H1 (cell line): ENCODE measurements around the gene SRR. TPM values are rescaled to one million over a fixed set of nuclear protein-coding genes. Genes with fewer than 3 reads are reported as not detected.

Experiments used
- CTCF ChIA-PET: fragments of 300-600 bp; sonication (Branson Sonifier 250); formaldehyde crosslinking; loops from one replicate; lab custom pipeline; 2021; ENCODE audit not compliant: partially characterized antibody; lab: Charles Lee
- POLR2A ChIA-PET: fragments of 300-600 bp; sonication (Branson Sonifier 250); formaldehyde crosslinking; loops from one replicate; lab custom pipeline; 2021; ENCODE audit warnings: inconsistent platforms; ENCODE audit not compliant: partially characterized antibody; lab: Charles Lee
- DNase-seq, 2 experiments: peaks; one replicate each; pipeline versions ENCODE4 v3.0.0 to v3.0.0-alpha.2; 2010 to 2022; ENCODE audit warnings: low spot score in 2 of 2, low read depth in 1 of 2, mixed read lengths in 1 of 2
- FAIRE-seq: peaks from 2 replicates; lab custom pipeline; 2011; peaks lifted over from hg19 to GRCh38; lab: Jason Lieb, UNC
- H2AFZ ChIP-seq: 2 replicates; pipeline ENCODE4 v1.8.1; 2012; ENCODE audit warnings: low read length, inconsistent platforms
- H2AK5ac ChIP-seq: 2 replicates; pipeline ENCODE4 v1.6.1; 2013; ENCODE audit warnings: low read depth, low read length
- H2BK120ac ChIP-seq: replicated peaks from 2 replicates; pipeline ENCODE3; 2013; ENCODE audit warnings: low read depth, low read length, inconsistent platforms
- H2BK12ac ChIP-seq: 2 replicates; pipeline ENCODE4 v1.6.1; 2013; ENCODE audit warnings: low read depth, low read length
- H2BK15ac ChIP-seq: 2 replicates; pipeline ENCODE4 v1.6.1; 2013; ENCODE audit warnings: low read length
- H2BK20ac ChIP-seq: 2 replicates; pipeline ENCODE4 v1.6.1; 2013; ENCODE audit warnings: low read length
- H2BK5ac ChIP-seq: 2 replicates; pipeline ENCODE4 v1.6.1; 2013; ENCODE audit warnings: low read depth, low read length
- H3K14ac ChIP-seq: 2 replicates; pipeline ENCODE4 v1.6.1; 2013; ENCODE audit warnings: inconsistent platforms; ENCODE audit not compliant: insufficient read length
- H3K18ac ChIP-seq: 2 replicates; pipeline ENCODE4 v1.6.1; 2013; ENCODE audit warnings: low read length; ENCODE audit errors: extremely low read depth
- H3K23ac ChIP-seq: 2 replicates; pipeline ENCODE4 v1.6.1; 2013; ENCODE audit warnings: inconsistent platforms; ENCODE audit not compliant: insufficient read length
- H3K23me2 ChIP-seq: 2 replicates; pipeline ENCODE4 v1.6.1; 2013; ENCODE audit warnings: low read depth, low read length
- H3K27ac ChIP-seq: 2 replicates; pipeline ENCODE4 v1.6.1; 2011; ENCODE audit warnings: low read depth, low read length, inconsistent platforms
- H3K27me3 ChIP-seq, 4 experiments: replicated peaks in 1 of 4; 1 replicate in 1 of 4; 2 replicates in 3 of 4; pipeline versions ENCODE4 v1.6.1 to v1.8.1; 2011 to 2013; ENCODE audit warnings: low read length in 3 of 4, mild to moderate bottlenecking in 3 of 4, inconsistent platforms in 2 of 4, mixed read lengths in 2 of 4, moderate library complexity in 1 of 4; ENCODE audit not compliant: control insufficient read depth in 3 of 4, insufficient read depth in 3 of 4; ENCODE audit errors: extremely low read depth in 1 of 4
- H3K36me3 ChIP-seq, 4 experiments: 2 replicates each; pipeline versions ENCODE4 v1.6.1 to v1.8.1; 2011 to 2013; ENCODE audit warnings: mild to moderate bottlenecking in 4 of 4, low read length in 3 of 4, moderate library complexity in 2 of 4, control low read depth in 1 of 4, inconsistent platforms in 1 of 4; ENCODE audit not compliant: insufficient read depth in 4 of 4, control insufficient read depth in 2 of 4
- H3K4ac ChIP-seq: replicated peaks from 2 replicates; pipeline ENCODE3; 2013; ENCODE audit warnings: low read length, low read depth, mixed read lengths, inconsistent platforms; ENCODE audit not compliant: insufficient read length
- H3K4me1 ChIP-seq, 4 experiments: replicated peaks in 1 of 4; 1 replicate in 1 of 4; 2 replicates in 3 of 4; pipeline versions ENCODE4 v1.6.1 to v1.8.1; 2011 to 2013; ENCODE audit warnings: low read length in 3 of 4, inconsistent platforms in 2 of 4, mixed read lengths in 1 of 4; ENCODE audit not compliant: insufficient read depth in 4 of 4, control insufficient read depth in 3 of 4
- H3K4me2 ChIP-seq, 2 experiments: 2 replicates each; pipeline versions ENCODE4 v1.6.1 to v1.8.1; 2011 to 2013; ENCODE audit warnings: low read depth in 2 of 2, low read length in 2 of 2, control low read depth in 1 of 2, inconsistent platforms in 1 of 2, mild to moderate bottlenecking in 1 of 2; ENCODE audit not compliant: insufficient read depth in 1 of 2
- H3K4me3 ChIP-seq, 4 experiments: fragments of 200-600, 300-600 bp in 1 of 4; sonication (generic), shearing (Covaris generic), sonication (Bioruptor Twin) in 1 of 4; 2 replicates each; pipeline versions ENCODE4 v1.5.1 to v1.8.1; 2011 to 2016; ENCODE audit warnings: low read length in 4 of 4, low read depth in 3 of 4, control low read depth in 2 of 4, inconsistent platforms in 2 of 4, mild to moderate bottlenecking in 2 of 4, mixed read lengths in 1 of 4, moderate library complexity in 1 of 4; ENCODE audit not compliant: insufficient read depth in 2 of 4; ENCODE audit errors: extremely low read depth in 1 of 4
- H3K56ac ChIP-seq: replicated peaks from 2 replicates; pipeline ENCODE3; 2013; ENCODE audit warnings: low read depth, mild to moderate bottlenecking, mixed read lengths, low read length, inconsistent platforms; ENCODE audit not compliant: insufficient read length
- H3K79me1 ChIP-seq: 2 replicates; pipeline ENCODE4 v1.6.1; 2013; ENCODE audit warnings: low read depth, low read length, control low read depth
- H3K79me2 ChIP-seq, 2 experiments: 2 replicates each; pipeline versions ENCODE4 v1.6.1 to v1.8.1; 2012 to 2013; ENCODE audit warnings: low read length in 2 of 2, mild to moderate bottlenecking in 2 of 2, inconsistent platforms in 1 of 2; ENCODE audit not compliant: insufficient read depth in 2 of 2, control insufficient read depth in 1 of 2
- H3K9ac ChIP-seq, 4 experiments: replicated peaks in 1 of 4; 1 replicate in 1 of 4; 2 replicates in 3 of 4; pipeline versions ENCODE4 v1.6.1 to v1.8.1; 2011 to 2013; ENCODE audit warnings: low read depth in 3 of 4, low read length in 3 of 4, control low read depth in 2 of 4, mild to moderate bottlenecking in 2 of 4, moderate library complexity in 2 of 4, inconsistent platforms in 1 of 4; ENCODE audit errors: extremely low read depth in 1 of 4
- H3K9me3 ChIP-seq, 2 experiments: 2 replicates each; pipeline versions ENCODE4 v1.6.1 to v1.8.1; 2012 to 2013; ENCODE audit warnings: mild to moderate bottlenecking in 2 of 2, moderate library complexity in 2 of 2, control low read depth in 1 of 2, inconsistent platforms in 1 of 2, low read depth in 1 of 2, low read length in 1 of 2, mixed read lengths in 1 of 2; ENCODE audit not compliant: insufficient read depth in 2 of 2
- H4K20me1 ChIP-seq, 2 experiments: replicated peaks in 1 of 2; 2 replicates each; pipeline versions ENCODE3 to v1.8.1; 2011 to 2013; ENCODE audit warnings: inconsistent platforms in 2 of 2, low read length in 2 of 2, mild to moderate bottlenecking in 1 of 2; ENCODE audit not compliant: insufficient read depth in 2 of 2, control insufficient read depth in 1 of 2
- H4K5ac ChIP-seq: 2 replicates; pipeline ENCODE4 v1.6.1; 2013; ENCODE audit warnings: low read length, low read depth, mixed read lengths, inconsistent platforms; ENCODE audit not compliant: insufficient read length
- H4K8ac ChIP-seq: 2 replicates; pipeline ENCODE4 v1.8.0; 2013; ENCODE audit warnings: mild to moderate bottlenecking, moderate library complexity, low read length, inconsistent platforms; ENCODE audit not compliant: insufficient read depth; ENCODE audit errors: extremely low read depth
- H4K91ac ChIP-seq: replicated peaks from 2 replicates; pipeline ENCODE3; 2013; ENCODE audit warnings: low read length, mixed read lengths, inconsistent platforms; ENCODE audit not compliant: insufficient read length
- BACH1 ChIP-seq: IDR thresholded peaks from 2 replicates; pipeline ENCODE4 v1.6.1; 2012; ENCODE audit warnings: low read length, improper control_type of control experiment
- CREB1 ChIP-seq: IDR thresholded peaks from 2 replicates; pipeline ENCODE4 v1.6.1; 2012; ENCODE audit warnings: inconsistent platforms
- CTCF ChIP-seq, 3 experiments: IDR thresholded peaks; 1 replicate in 2 of 3; 2 replicates in 1 of 3; pipeline versions ENCODE4 v1.5.1 to v1.6.1; 2011; ENCODE audit warnings: low read length in 3 of 3, mild to moderate bottlenecking in 3 of 3, inconsistent platforms in 2 of 3, low read depth in 1 of 3, moderate library complexity in 1 of 3; ENCODE audit not compliant: insufficient read depth in 1 of 3; ENCODE audit errors: control extremely low read depth in 1 of 3
- EZH2 ChIP-seq: fragments of 200-600 bp; sonication (generic); IDR thresholded peaks from 2 replicates; pipeline ENCODE4 v1.7.1; 2012; ENCODE audit warnings: low read depth, mild to moderate bottlenecking, moderate library complexity, low read length, inconsistent platforms; ENCODE audit not compliant: severe bottlenecking
- JUN ChIP-seq: IDR thresholded peaks from 2 replicates; pipeline ENCODE4 v1.6.1; 2011; ENCODE audit warnings: low read depth, mild to moderate bottlenecking, improper control_type of control experiment, low read length
- MAFK ChIP-seq: IDR thresholded peaks from 2 replicates; pipeline ENCODE4 v1.6.1; 2012; ENCODE audit warnings: low read depth, mild to moderate bottlenecking, improper control_type of control experiment, low read length
- SP1 ChIP-seq: IDR thresholded peaks from 2 replicates; pipeline ENCODE4 v1.6.1; 2011; ENCODE audit warnings: low read depth, low read length
- SP4 ChIP-seq: IDR thresholded peaks from 2 replicates; pipeline ENCODE4 v1.6.1; 2012; ENCODE audit warnings: low read length, inconsistent platforms
- SUZ12 ChIP-seq: fragments of 200-600 bp; sonication (generic); IDR thresholded peaks from 2 replicates; pipeline ENCODE4 v1.6.1; 2012; ENCODE audit warnings: mild to moderate bottlenecking, inconsistent platforms, low read length, moderate library complexity, mixed read lengths
- TCF12 ChIP-seq: IDR thresholded peaks from 2 replicates; pipeline ENCODE4 v1.6.1; 2011; ENCODE audit warnings: low read depth, mild to moderate bottlenecking, low read length
- WGBS, 2 experiments: shearing (Covaris generic) in 1 of 2; methylation state at CpG; one replicate each; pipeline versions ENCODE4 v1.1.6 to v1.1.7; 2013 to 2015; ENCODE audit warnings: low lambda C conversion rate in 2 of 2, mixed read lengths in 2 of 2, inconsistent platforms in 1 of 2, low coverage in 1 of 2, missing lambda C conversion rate in 1 of 2; ENCODE audit not compliant: insufficient replicate concordance in 2 of 2, insufficient coverage in 1 of 2, insufficient read length in 1 of 2; ENCODE audit errors: extremely low coverage in 1 of 2, missing lambda C conversion rate in 1 of 2; 5-methylcytosine and 5-hydroxymethylcytosine counted together
- polyA plus RNA-seq, 7 experiments: library from polyadenylated mRNA; depleted of rRNA in 3 of 7; stranded (reverse) in 5 of 7; unstranded in 2 of 7; fragments of >200 nt in 5 of 7; fragments of 200-250 nt in 2 of 7; gene quantifications; 1 replicate in 5 of 7; 2 replicates in 1 of 7; 4 replicates in 1 of 7; pipeline versions ENCODE4 v1.2.1 to v1.2.3, GENCODE V29; 2011 to 2013; ENCODE audit warnings: missing spikeins in 2 of 7, mixed read lengths in 2 of 7
- total RNA-seq: library from RNA; stranded (reverse); fragmentation: NEBNext Ultra II Directional; extraction: Animal tissue kit (Norgen Biotek cat#: 25700); gene quantifications from 2 replicates; pipeline ENCODE4 v1.2.1, GENCODE V29; 2021
- TF ChIP-seq, protein P1 (sequence below): IDR thresholded peaks from 2 replicates; pipeline ENCODE4 v1.6.1; 2012; ENCODE audit warnings: inconsistent platforms

Gene SRR
- total and polyA plus RNA-seq, 2 of the 8 experiments (the other 6 are each of a cell fraction or from before 2014, with no cell fraction given) = 3.6 to 4.5 TPM

GRCh38 chr17:2344528-2344927, 40.8 kb downstream of the SRR start:
- POLR2A ChIA-PET = interaction anchor here (1.0 kb wide), 1 partner anchor 9 kb away, joined by 5 read pairs; the partner anchor contains the start of gene TSR1
- Histone ChIP-seq H2BK5ac (no peak overlapping the region), H2BK12ac (no peak overlapping the region), H3K14ac (no peak overlapping the region), H3K23me2 (0 out of 2 replicates have a peak, but pooled peaks cover 6% of the 10 kb centered on the region), H3K27ac (no peak overlapping the region), H4K20me1 (no peaks in the 10 kb centered on the region), H3K4me2 (no peak overlapping the region), H3K4ac (no peak overlapping the region), H3K27me3 (no peaks in the 10 kb centered on the region), H3K18ac (no peak overlapping the region), H2BK15ac (no peak overlapping the region), H4K8ac (no peak overlapping the region), H3K79me2 (peaks cover 0 to 4% of the 10 kb centered on the region in 2 experiments; a peak in 1 of 4 replicates), H2BK120ac (no peak overlapping the region), H3K36me3 (peaks cover 0 to 15% (median 2%) of the 10 kb centered on the region in 4 experiments; a peak in 4 of 8 replicates), H3K79me1 (peaks cover 2% of the 10 kb centered on the region; the same call in 1 of the 2 replicates), H4K91ac (no peak overlapping the region), H2AK5ac (no peak overlapping the region), H2AFZ (no peak overlapping the region), H3K4me1 (peaks cover 4 to 17% (median 7%) of the 10 kb centered on the region in 4 experiments), H4K5ac (no peak overlapping the region), H3K4me3 (no peak overlapping the region), H3K56ac (no peak overlapping the region), H3K9me3 (no peaks in the 10 kb centered on the region), H2BK20ac (no peak overlapping the region), H3K9ac (no peak overlapping the region), H3K23ac (no peak overlapping the region)
- TF ChIP-seq JUN (no peak), SP1 (no peak), SUZ12 (no peak), SP4 (no peak), CTCF (IDR thresholded peaks at IDR 0.05; ENCODE audit: control extremely low read depth in 1 of 3, insufficient read depth in 1 of 3, low read depth in 1 of 3, low read length in 3 of 3) (no peak), MAFK (no peak), CREB1 (no peak), BACH1 (no peak), TCF12 (no peak), EZH2 (no peak)
- TF ChIP-seq, protein P1, sequence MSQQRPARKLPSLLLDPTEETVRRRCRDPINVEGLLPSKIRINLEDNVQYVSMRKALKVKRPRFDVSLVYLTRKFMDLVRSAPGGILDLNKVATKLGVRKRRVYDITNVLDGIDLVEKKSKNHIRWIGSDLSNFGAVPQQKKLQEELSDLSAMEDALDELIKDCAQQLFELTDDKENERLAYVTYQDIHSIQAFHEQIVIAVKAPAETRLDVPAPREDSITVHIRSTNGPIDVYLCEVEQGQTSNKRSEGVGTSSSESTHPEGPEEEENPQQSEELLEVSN = no peak
- DNase-seq (no peak), FAIRE-seq (no peak)
- 91% methylated on average over 10 of the region's 10 CpGs; no CpG with 5 or more reads in 1 of the 2 experiments for WGBS, 2 experiments
- CTCF ChIA-PET = interaction anchor here (0.6 to 1.0 kb wide), 2 partner anchors 9 to 59 kb away, joined by 3 to 4 read pairs; no protein-coding TSS in a partner anchor
